ENCODE measurements around the gene DPM1. TPM values are rescaled to one million over a fixed set of nuclear protein-coding genes. Genes with fewer than 3 reads are reported as not detected.

Gene DPM1
- total RNA-seq, 1 experiment from 2014 or later = 57.8 TPM

- ATAC-seq (no peak), DNase-seq (ENCODE audit: low spot score) (no peak)
- no peak overlapping the region for H3K4me3 Mint-ChIP-seq
- peaks cover 11% of the 10 kb centered on the region for H3K4me1 Mint-ChIP-seq
- no peaks in the 10 kb centered on the region for H3K9me3 Mint-ChIP-seq
- TF ChIP-seq ZNF121 (CRISPR knock-in tag; IDR thresholded peaks at IDR 0.05) (no peak), GTF2I (CRISPR knock-in tag; conservative IDR thresholded peaks at IDR 0.05) (no peak), CDX4 (CRISPR knock-in tag; IDR thresholded peaks at IDR 0.05; ENCODE audit: borderline replicate concordance) (no peak), ARID4B (CRISPR knock-in tag; IDR thresholded peaks at IDR 0.05; ENCODE audit: borderline replicate concordance) (no peak), ATF3 (CRISPR knock-in tag; conservative IDR thresholded peaks at IDR 0.05) (no peak), ZNF425 (CRISPR knock-in tag; conservative IDR thresholded peaks at IDR 0.05) (no peak), ZBTB43 (CRISPR knock-in tag; IDR thresholded peaks at IDR 0.05) (no peak), PRRX2 (CRISPR knock-in tag; IDR thresholded peaks at IDR 0.05) (no peak), NR2C2 (CRISPR knock-in tag; IDR thresholded peaks at IDR 0.05) (no peak), FOXP1 (CRISPR knock-in tag; IDR thresholded peaks at IDR 0.05; ENCODE audit: borderline replicate concordance) (no peak), ZNF281 (CRISPR knock-in tag; IDR thresholded peaks at IDR 0.05) (no peak), CREB1 (CRISPR knock-in tag; IDR thresholded peaks at IDR 0.05) (no peak), IRF1 (CRISPR knock-in tag; IDR thresholded peaks at IDR 0.05) (no peak), NFATC4 (CRISPR knock-in tag; IDR thresholded peaks at IDR 0.05) (no peak), ZNF232 (CRISPR knock-in tag; IDR thresholded peaks at IDR 0.05) (no peak), MAX (CRISPR knock-in tag; IDR thresholded peaks at IDR 0.05) (no peak), ZNF423 (CRISPR knock-in tag; IDR thresholded peaks at IDR 0.05) (no peak)
- H3K27me3 Mint-ChIP-seq (ENCODE audit: low read depth) = peaks cover 3% of the 10 kb centered on the region; the same call in 1 of the 2 replicates
- POLR2A ChIA-PET = no interaction called here
- H3K36me3 Mint-ChIP-seq = no peaks in the 10 kb centered on the region
- CTCF ChIA-PET = interaction anchor here (0.6 to 5.5 kb wide), 4 partner anchors 8 to 580 kb away, joined by 3 to 67 read pairs (median 6); no protein-coding TSS in a partner anchor
- no peak overlapping the region for H3K27ac Mint-ChIP-seq
Measured at GRCh38 chr20:50983321-50983720, 25.0 kb upstream of the DPM1 start.

All from WTC11 (cell line).